ENCODE data around the gene EIF4EBP2. TPM values are rescaled to one million over a fixed set of nuclear protein-coding genes. Genes with fewer than 3 reads are reported as not detected.

The EIF4EBP2 gene
- total RNA-seq, 2 experiments from 2014 or later = 49.3 to 54.2 TPM

- POLR2A ChIA-PET = no interaction called here
- H3K4me3 Mint-ChIP-seq = no peak overlapping the region
- H3K27ac Mint-ChIP-seq = no peak overlapping the region
- ATAC-seq (ENCODE audit: low read depth) (no peak), DNase-seq (no peak)
- H3K36me3 Mint-ChIP-seq = no peaks in the 10 kb centered on the region
- H3K4me1 Mint-ChIP-seq = peaks cover 4% of the 10 kb centered on the region
- H3K27me3 Mint-ChIP-seq = peaks cover 29% of the 10 kb centered on the region
- no peaks in the 10 kb centered on the region for H3K9me3 Mint-ChIP-seq
Observed at GRCh38 chr10:70465832-70466231, 61.9 kb downstream of the EIF4EBP2 start.

- POLR2A ChIA-PET = no interaction called here
- Mint-ChIP-seq H3K27me3 (peaks cover 23% of the 10 kb centered on the region), H3K4me3 (no peak overlapping the region), H3K27ac (no peak overlapping the region), H3K4me1 (peaks cover 4% of the 10 kb centered on the region), H3K36me3 (no peaks in the 10 kb centered on the region), H3K9me3 (no peaks in the 10 kb centered on the region)
- DNase-seq (no peak), ATAC-seq (ENCODE audit: low read depth) (no peak)
Observed at GRCh38 chr10:70466951-70467350, 63.0 kb downstream of the EIF4EBP2 start.

GRCh38 chr10:70472799-70473454 is 69.0 kb downstream of the EIF4EBP2 start:
- POLR2A ChIA-PET = no interaction called here
- Mint-ChIP-seq H3K36me3 (no peaks in the 10 kb centered on the region), H3K4me3 (no peak overlapping the region), H3K4me1 (peaks cover 19% of the 10 kb centered on the region), H3K27me3 (peaks cover 49% of the 10 kb centered on the region), H3K27ac (no peak overlapping the region), H3K9me3 (no peaks in the 10 kb centered on the region)
- ATAC-seq (ENCODE audit: low read depth) = no peak
- no peak for DNase-seq

- peaks cover 22% of the 10 kb centered on the region for H3K4me1 Mint-ChIP-seq
- no peak for DNase-seq
- H3K27me3 Mint-ChIP-seq = peaks cover 47% of the 10 kb centered on the region
- H3K27ac Mint-ChIP-seq = no peak overlapping the region
- no peak for ATAC-seq (ENCODE audit: low read depth)
- no peaks in the 10 kb centered on the region for H3K9me3 Mint-ChIP-seq
- H3K4me3 Mint-ChIP-seq = no peak overlapping the region
- POLR2A ChIA-PET = interaction anchor here (1.1 kb wide), 1 partner anchor 20 kb away, joined by 3 read pairs; no protein-coding TSS in a partner anchor
- no peaks in the 10 kb centered on the region for H3K36me3 Mint-ChIP-seq
Observed at GRCh38 chr10:70474780-70475179, 70.8 kb downstream of the EIF4EBP2 start.

GRCh38 chr10:70475661-70476060 is 71.7 kb downstream of the EIF4EBP2 start:
- Mint-ChIP-seq H3K4me3 (no peak overlapping the region), H3K4me1 (peaks cover 28% of the 10 kb centered on the region), H3K27ac (no peak overlapping the region), H3K27me3 (peaks cover 44% of the 10 kb centered on the region), H3K36me3 (no peaks in the 10 kb centered on the region), H3K9me3 (no peaks in the 10 kb centered on the region)
- DNase-seq = no peak
- no peak for ATAC-seq (ENCODE audit: low read depth)
- POLR2A ChIA-PET = no interaction called here

- Mint-ChIP-seq H3K4me1 (peaks cover 34% of the 10 kb centered on the region), H3K9me3 (no peaks in the 10 kb centered on the region), H3K27ac (no peak overlapping the region), H3K27me3 (peaks cover 42% of the 10 kb centered on the region), H3K4me3 (no peak overlapping the region), H3K36me3 (no peaks in the 10 kb centered on the region)
- no peak for DNase-seq
- ATAC-seq (ENCODE audit: low read depth) = no peak
- POLR2A ChIA-PET = interaction anchor here (1.3 to 1.7 kb wide), 2 partner anchors 18 to 23 kb away, joined by 4 to 8 read pairs; no protein-coding TSS in a partner anchor
Observed at GRCh38 chr10:70476249-70477035, 72.5 kb downstream of the EIF4EBP2 start.

GRCh38 chr10:70477661-70478162 is 73.8 kb downstream of the EIF4EBP2 start:
- Mint-ChIP-seq H3K4me1 (peaks cover 34% of the 10 kb centered on the region), H3K27me3 (peaks cover 42% of the 10 kb centered on the region), H3K36me3 (no peaks in the 10 kb centered on the region), H3K27ac (peak overlapping the region; percentile 68), H3K4me3 (peak overlapping the region; percentile 80), H3K9me3 (no peaks in the 10 kb centered on the region)
- POLR2A ChIA-PET = interaction anchor here (0.7 to 1.7 kb wide), 5 partner anchors 16 to 73 kb away, joined by 3 to 8 read pairs (median 4); partner anchors contain the start of gene EIF4EBP2
- peak; percentile 77 for ATAC-seq (ENCODE audit: low read depth)
- peak; percentile 79 for DNase-seq

Other genes starting within 250 kb of the EIF4EBP2 start
- gene SAR1A, start 233.6 kb upstream of the EIF4EBP2 start, total RNA-seq = 100 to 1,000 TPM; 131 to 134 TPM
- gene PPA1, start 170.7 kb upstream of the EIF4EBP2 start, total RNA-seq = 100 to 1,000 TPM; 107 to 110 TPM
- under 1 TPM in 1 of 2 experiments, not detected in 1; 0.03 TPM for gene NPFFR1, start 120.1 kb upstream of the EIF4EBP2 start, total RNA-seq
- 10 to 100 TPM; 13.0 to 13.3 TPM for gene LRRC20, start 21.5 kb upstream of the EIF4EBP2 start, total RNA-seq
- not detected for gene NODAL, start 37.5 kb downstream of the EIF4EBP2 start, total RNA-seq
- 1 to 10 TPM; 1.1 to 1.4 TPM for gene PALD1, start 74.6 kb downstream of the EIF4EBP2 start, total RNA-seq
- gene PRF1, start 198.6 kb downstream of the EIF4EBP2 start, total RNA-seq = 100 to 1,000 TPM; 165 to 170 TPM

Measured in activated naive CD8-positive, alpha-beta T cell treated with anti-CD3 and anti-CD28 coated beads, Interleukin-2, amount 10 ng/mL, durations not matched to agents 7 days and 5 days (primary cell).